H9 (cell line): ENCODE measurements around the gene PTP4A2. TPM values are rescaled to one million over a fixed set of nuclear protein-coding genes. Genes with fewer than 3 reads are reported as not detected.

Experiments
- DNase-seq: peaks from one replicate; pipeline ENCODE4 v3.0.0-alpha.2; 2017
- H2AFZ ChIP-seq: one replicate; pipeline ENCODE4 v1.6.1; 2013; ENCODE audit warnings: mild to moderate bottlenecking, low read length, control low read depth, moderate library complexity
- H2AK5ac ChIP-seq: 2 replicates; pipeline ENCODE4 v1.6.1; 2013; ENCODE audit warnings: low read length, control low read depth, mixed read lengths; ENCODE audit not compliant: insufficient read length
- H2BK120ac ChIP-seq: one replicate; pipeline ENCODE4 v1.6.1; 2013; ENCODE audit warnings: low read depth, mild to moderate bottlenecking, low read length, control low read depth, inconsistent platforms; ENCODE audit not compliant: poor library complexity, severe bottlenecking
- H2BK12ac ChIP-seq: 2 replicates; pipeline ENCODE4 v1.6.1; 2013; ENCODE audit warnings: low read length, control low read depth, mixed read lengths, low read depth; ENCODE audit not compliant: insufficient read length
- H2BK15ac ChIP-seq: 2 replicates; pipeline ENCODE4 v1.6.1; 2013; ENCODE audit warnings: low read depth, low read length, control low read depth
- H2BK20ac ChIP-seq: one replicate; pipeline ENCODE4 v1.6.1; 2013; ENCODE audit warnings: low read depth, mild to moderate bottlenecking, low read length, control low read depth, inconsistent platforms; ENCODE audit not compliant: poor library complexity, severe bottlenecking
- H2BK5ac ChIP-seq: 2 replicates; pipeline ENCODE4 v1.6.1; 2013; ENCODE audit warnings: low read length, control low read depth, mixed read lengths; ENCODE audit not compliant: insufficient read length
- H3K14ac ChIP-seq: 2 replicates; pipeline ENCODE4 v1.6.1; 2013; ENCODE audit warnings: low read length, control low read depth; ENCODE audit not compliant: insufficient read depth
- H3K18ac ChIP-seq: 2 replicates; pipeline ENCODE4 v1.6.1; 2013; ENCODE audit warnings: low read depth, mild to moderate bottlenecking, mixed read lengths, low read length, control low read depth; ENCODE audit not compliant: insufficient read length
- H3K23ac ChIP-seq: 2 replicates; pipeline ENCODE4 v1.6.1; 2013; ENCODE audit warnings: low read length, control low read depth, mixed read lengths, low read depth; ENCODE audit not compliant: insufficient read length
- H3K23me2 ChIP-seq: 2 replicates; pipeline ENCODE4 v1.6.1; 2013; ENCODE audit warnings: low read depth, mild to moderate bottlenecking, mixed read lengths, low read length, control low read depth; ENCODE audit not compliant: insufficient read length, poor library complexity, severe bottlenecking
- H3K27ac ChIP-seq: 2 replicates; pipeline ENCODE4 v1.5.1; 2013; ENCODE audit warnings: low read length, control low read depth, mixed read lengths, low read depth; ENCODE audit not compliant: insufficient read length
- H3K27me3 ChIP-seq: 2 replicates; pipeline ENCODE4 v1.6.1; 2013; ENCODE audit warnings: low read length, control low read depth, inconsistent platforms; ENCODE audit not compliant: insufficient read depth
- H3K4ac ChIP-seq: 2 replicates; pipeline ENCODE4 v1.6.1; 2013; ENCODE audit warnings: low read depth, mild to moderate bottlenecking, control low read depth, inconsistent platforms, low read length, moderate library complexity
- H3K4me1 ChIP-seq: 2 replicates; pipeline ENCODE4 v1.6.1; 2013; ENCODE audit warnings: low read length, control low read depth, inconsistent platforms; ENCODE audit not compliant: insufficient read depth
- H3K4me2 ChIP-seq: 2 replicates; pipeline ENCODE4 v1.6.1; 2013; ENCODE audit warnings: low read length, control low read depth, mixed read lengths; ENCODE audit not compliant: insufficient read length, insufficient read depth
- H3K56ac ChIP-seq: 2 replicates; pipeline ENCODE4 v1.6.1; 2013; ENCODE audit warnings: low read depth, mild to moderate bottlenecking, mixed read lengths, low read length, control low read depth; ENCODE audit not compliant: insufficient read length
- H3K79me1 ChIP-seq: 2 replicates; pipeline ENCODE4 v1.6.1; 2013; ENCODE audit warnings: low read depth, mild to moderate bottlenecking, moderate library complexity, low read length, control low read depth, inconsistent platforms; ENCODE audit not compliant: insufficient read depth, poor library complexity, severe bottlenecking
- H3K79me2 ChIP-seq: 2 replicates; pipeline ENCODE4 v1.6.1; 2013; ENCODE audit warnings: low read length, control low read depth, inconsistent platforms; ENCODE audit not compliant: insufficient read depth
- H3K9ac ChIP-seq: 2 replicates; pipeline ENCODE4 v1.6.1; 2013; ENCODE audit warnings: low read length, control low read depth, mixed read lengths; ENCODE audit not compliant: insufficient read length; ENCODE audit errors: extremely low read depth
- H3K9me3 ChIP-seq: one replicate; pipeline ENCODE4 v1.6.1; 2013; ENCODE audit warnings: low read depth, low read length, inconsistent platforms; ENCODE audit not compliant: control insufficient read depth
- H3T11ph ChIP-seq: one replicate; pipeline ENCODE4 v1.6.1; 2013; ENCODE audit warnings: mild to moderate bottlenecking, low read length, control low read depth, inconsistent platforms
- H4K20me1 ChIP-seq: one replicate; pipeline ENCODE4 v1.6.1; 2013; ENCODE audit not compliant: control insufficient read depth, insufficient read length, insufficient read depth
- H4K5ac ChIP-seq: 2 replicates; pipeline ENCODE4 v1.6.1; 2013; ENCODE audit warnings: low read depth, mild to moderate bottlenecking, mixed read lengths, low read length, control low read depth; ENCODE audit not compliant: insufficient read length
- H4K8ac ChIP-seq: replicated peaks from 2 replicates; pipeline ENCODE4 v1.6.1; 2013; ENCODE audit warnings: low read length, control low read depth, mixed read lengths, low read depth; ENCODE audit not compliant: insufficient read length
- H4K91ac ChIP-seq: 2 replicates; pipeline ENCODE4 v1.6.1; 2013; ENCODE audit warnings: low read depth, mild to moderate bottlenecking, moderate library complexity, mixed read lengths, low read length, control low read depth; ENCODE audit not compliant: insufficient read length
- H3K27ac Mint-ChIP-seq, 3 experiments: 2 replicates in 2 of 3; 3 replicates in 1 of 3; pipeline ENCODE4 v1.8.0; 2020 to 2021; ENCODE audit warnings: mixed read lengths in 3 of 3, mild to moderate bottlenecking in 1 of 3, moderate library complexity in 1 of 3
- H3K27me3 Mint-ChIP-seq: 2 replicates; pipeline ENCODE4 v1.8.0; 2021; ENCODE audit warnings: low read depth, mild to moderate bottlenecking, moderate library complexity, mixed read lengths
- H3K36me3 Mint-ChIP-seq, 3 experiments: 2 replicates in 2 of 3; 3 replicates in 1 of 3; pipeline ENCODE4 v1.8.0; 2020 to 2021; ENCODE audit warnings: low read depth in 3 of 3, mixed read lengths in 3 of 3; ENCODE audit not compliant: insufficient read depth in 1 of 3
- H3K4me1 Mint-ChIP-seq, 2 experiments: 2 replicates each; pipeline ENCODE4 v1.8.0; 2020; ENCODE audit warnings: mixed read lengths in 2 of 2
- H3K4me3 Mint-ChIP-seq, 2 experiments: 2 replicates in 1 of 2; 3 replicates in 1 of 2; pipeline ENCODE4 v1.8.0; 2020 to 2021; ENCODE audit warnings: mild to moderate bottlenecking in 2 of 2, mixed read lengths in 2 of 2, moderate library complexity in 1 of 2
- H3K9me3 Mint-ChIP-seq, 2 experiments: 2 replicates in 1 of 2; 3 replicates in 1 of 2; pipeline ENCODE4 v1.8.0; 2020; ENCODE audit warnings: mild to moderate bottlenecking in 2 of 2, mixed read lengths in 2 of 2, moderate library complexity in 1 of 2
- WGBS: extraction: QIAGEN DNeasy Blood & Tissue Kit; methylation state at CpG from one replicate; pipeline ENCODE4 v1.1.7; 2013; ENCODE audit warnings: missing lambda C conversion rate, low lambda C conversion rate, mixed read lengths; ENCODE audit not compliant: insufficient read length; ENCODE audit errors: extremely low coverage; 5-methylcytosine and 5-hydroxymethylcytosine counted together
- total RNA-seq: library from RNA; stranded (reverse); gene quantifications from 2 replicates; pipeline ENCODE4 v1.2.1, GENCODE V29; 2021
- TF ChIP-seq, protein P1 (sequence below): fragments of 200-600 bp; sonication (generic); conservative IDR thresholded peaks from 3 replicates; pipeline ENCODE4 v1.8.0; 2021; ENCODE audit warnings: antibody characterized with exemption, mild to moderate bottlenecking

Gene PTP4A2
- total RNA-seq, 1 experiment from 2014 or later: 192 TPM

GRCh38 chr1:31905681-31906080 lies 32.5 kb downstream of the PTP4A2 start:
- Histone ChIP-seq H3K18ac (no peak overlapping the region), H3T11ph (no peak overlapping the region), H3K4me1 (no peaks in the 10 kb centered on the region), H3K9me3 (no peaks in the 10 kb centered on the region), H3K23ac (no peak overlapping the region), H3K23me2 (no peaks in the 10 kb centered on the region), H2BK15ac (no peak overlapping the region), H4K20me1 (no peaks in the 10 kb centered on the region), H3K79me1 (no peaks in the 10 kb centered on the region), H4K91ac (no peak overlapping the region), H4K5ac (no peak overlapping the region), H3K79me2 (no peaks in the 10 kb centered on the region), H3K27me3 (no peaks in the 10 kb centered on the region), H2AK5ac (no peak overlapping the region), H2BK5ac (no peak overlapping the region), H3K9ac (no peak overlapping the region), H2BK12ac (no peak overlapping the region), H2BK20ac (no peak overlapping the region), H3K14ac (no peak overlapping the region), H2AFZ (no peak overlapping the region), H3K27ac (no peak overlapping the region), H3K4ac (no peak overlapping the region), H4K8ac (no peak overlapping the region), H2BK120ac (no peak overlapping the region), H3K56ac (no peak overlapping the region), H3K4me2 (no peak overlapping the region)
- TF ChIP-seq, protein P1, sequence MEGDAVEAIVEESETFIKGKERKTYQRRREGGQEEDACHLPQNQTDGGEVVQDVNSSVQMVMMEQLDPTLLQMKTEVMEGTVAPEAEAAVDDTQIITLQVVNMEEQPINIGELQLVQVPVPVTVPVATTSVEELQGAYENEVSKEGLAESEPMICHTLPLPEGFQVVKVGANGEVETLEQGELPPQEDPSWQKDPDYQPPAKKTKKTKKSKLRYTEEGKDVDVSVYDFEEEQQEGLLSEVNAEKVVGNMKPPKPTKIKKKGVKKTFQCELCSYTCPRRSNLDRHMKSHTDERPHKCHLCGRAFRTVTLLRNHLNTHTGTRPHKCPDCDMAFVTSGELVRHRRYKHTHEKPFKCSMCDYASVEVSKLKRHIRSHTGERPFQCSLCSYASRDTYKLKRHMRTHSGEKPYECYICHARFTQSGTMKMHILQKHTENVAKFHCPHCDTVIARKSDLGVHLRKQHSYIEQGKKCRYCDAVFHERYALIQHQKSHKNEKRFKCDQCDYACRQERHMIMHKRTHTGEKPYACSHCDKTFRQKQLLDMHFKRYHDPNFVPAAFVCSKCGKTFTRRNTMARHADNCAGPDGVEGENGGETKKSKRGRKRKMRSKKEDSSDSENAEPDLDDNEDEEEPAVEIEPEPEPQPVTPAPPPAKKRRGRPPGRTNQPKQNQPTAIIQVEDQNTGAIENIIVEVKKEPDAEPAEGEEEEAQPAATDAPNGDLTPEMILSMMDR: no peak
- WGBS: no CpG with 5 or more reads among the region's 2 CpGs
- Mint-ChIP-seq H3K4me1 (no peaks in the 10 kb centered on the region), H3K27me3 (peaks cover 2% of the 10 kb centered on the region; the same call in 1 of the 2 replicates), H3K27ac (peak overlapping the region in 1 of 3 experiments; percentile 96; a peak in 2 of 7 replicates), H3K9me3 (peaks cover 5% of the 10 kb centered on the region in 2 experiments; a peak in 3 of 5 replicates), H3K4me3 (no peak overlapping the region), H3K36me3 (peaks cover 9 to 50% (median 43%) of the 10 kb centered on the region in 3 experiments; a peak in 5 of 7 replicates)
- DNase-seq: no peak
